Ishikawa (cell line): ENCODE results near the gene PELI2.

Experiments
- EGR1 ChIP-seq: IDR thresholded peaks from 2 replicates; pipeline ENCODE4 v1.6.1; 2012
- EP300 ChIP-seq: IDR thresholded peaks from 2 replicates; pipeline ENCODE4 v1.6.1; 2012; ENCODE audit warnings: borderline replicate concordance
- FOXM1 ChIP-seq: IDR thresholded peaks from 2 replicates; pipeline ENCODE4 v1.6.1; 2012; ENCODE audit warnings: low read depth, borderline replicate concordance
- RAD21 ChIP-seq: IDR thresholded peaks from 2 replicates; pipeline ENCODE4 v1.6.1; 2012; ENCODE audit warnings: low read depth
- REST ChIP-seq: IDR thresholded peaks from 2 replicates; pipeline ENCODE4 v1.6.1; 2012; ENCODE audit warnings: low read depth, mild to moderate bottlenecking
- YY1 ChIP-seq: IDR thresholded peaks from 2 replicates; pipeline ENCODE4 v1.6.1; 2012; ENCODE audit warnings: low read depth
- ZBTB7A ChIP-seq: IDR thresholded peaks from 2 replicates; pipeline ENCODE4 v1.6.1; 2012; ENCODE audit warnings: low read depth

- no peak for TF ChIP-seq YY1
- TF ChIP-seq FOXM1, result no peak
- TF ChIP-seq ZBTB7A, result no peak
- no peak for TF ChIP-seq RAD21
- TF ChIP-seq REST, result no peak
- TF ChIP-seq EP300, result no peak
- TF ChIP-seq EGR1, result no peak
Measured at GRCh38 chr14:56075301-56075700, 42.9 kb upstream of the PELI2 start.
